RWPE2 (cell line): Measurements from ENCODE around the gene HCFC1R1.
"Not testable (repeated sequence)": the region's sequence is repeated elsewhere in the genome, so short reads cannot be mapped to it uniquely, and the experiment has no call there.

Experiments
- ATAC-seq: fragments of 200-7000 bp; cut with Tn5 transposase; 3 replicates; pipeline ENCODE4 v1.9.1; 2021; ENCODE audit warnings: low read depth
- DNase-seq: peaks from one replicate; pipeline ENCODE4 v3.0.0-alpha.2; 2020; ENCODE audit warnings: low spot score
- H3K27ac ChIP-seq: fragments of 450-650 bp; 2 replicates; pipeline ENCODE4 v1.5.1; 2017; ENCODE audit warnings: mild to moderate bottlenecking; ENCODE audit not compliant: poor library complexity, severe bottlenecking
- H3K27me3 ChIP-seq: fragments of 250-450 bp; sonication (Bioruptor Pico); 2 replicates; pipeline ENCODE4 v1.5.1; 2021; ENCODE audit warnings: mild to moderate bottlenecking, moderate library complexity; ENCODE audit not compliant: insufficient read depth, poor library complexity, severe bottlenecking
- H3K36me3 ChIP-seq: fragments of 250-450 bp; sonication (Bioruptor Pico); 2 replicates; pipeline ENCODE4 v1.5.1; 2020; ENCODE audit warnings: low read depth, mild to moderate bottlenecking, moderate library complexity
- H3K4me1 ChIP-seq: fragments of 250-450 bp; sonication (Bioruptor Pico); 2 replicates; pipeline ENCODE4 v1.5.1; 2021; ENCODE audit warnings: mild to moderate bottlenecking, moderate library complexity; ENCODE audit not compliant: insufficient read depth, poor library complexity, severe bottlenecking
- H3K4me3 ChIP-seq: fragments of 250-450 bp; sonication (Bioruptor Pico); 2 replicates; pipeline ENCODE4 v1.5.1; 2021; ENCODE audit warnings: mild to moderate bottlenecking, moderate library complexity; ENCODE audit not compliant: severe bottlenecking
- H3K9me3 ChIP-seq: fragments of 250-450 bp; sonication (Bioruptor Pico); 2 replicates; pipeline ENCODE4 v1.5.1; 2021; ENCODE audit warnings: mild to moderate bottlenecking, moderate library complexity; ENCODE audit not compliant: severe bottlenecking
- CTCF ChIP-seq: fragments of 450-650 bp; IDR thresholded peaks from one replicate; pipeline ENCODE4 v1.5.1; 2017; ENCODE audit warnings: mild to moderate bottlenecking, moderate library complexity; ENCODE audit not compliant: poor library complexity, severe bottlenecking

HCFC1R1 gene

GRCh38 chr16:3070608-3071111, 46.9 kb upstream of the HCFC1R1 start:
- Histone ChIP-seq H3K4me3 (no peak overlapping the region), H3K27me3 (no peaks in the 10 kb centered on the region), H3K4me1 (no peaks in the 10 kb centered on the region), H3K9me3 (no peaks in the 10 kb centered on the region), H3K27ac (no peak overlapping the region), H3K36me3 (no peaks in the 10 kb centered on the region)
- no peak for DNase-seq
- TF ChIP-seq CTCF: no peak
- no peak for ATAC-seq

- H3K36me3 ChIP-seq, H3K4me1 ChIP-seq, ATAC-seq, DNase-seq, H3K4me3 ChIP-seq, H3K27me3 ChIP-seq, H3K9me3 ChIP-seq, H3K27ac ChIP-seq: not testable (repeated sequence)
These were observed 45.4 kb upstream of the HCFC1R1 start for GRCh38 chr16:3069146-3069545.

- DNase-seq: no peak
- Histone ChIP-seq H3K36me3 (no peaks in the 10 kb centered on the region), H3K9me3 (no peaks in the 10 kb centered on the region), H3K27me3 (no peaks in the 10 kb centered on the region), H3K4me1 (peaks cover 8% of the 10 kb centered on the region), H3K4me3 (no peak overlapping the region), H3K27ac (no peak overlapping the region)
- TF ChIP-seq CTCF: no peak
- ATAC-seq: no peak
These were observed 44.7 kb upstream of the HCFC1R1 start for GRCh38 chr16:3068487-3068886.

- ATAC-seq: no peak
- no peak overlapping the region for H3K4me3 ChIP-seq
These were observed 42.7 kb upstream of the HCFC1R1 start for GRCh38 chr16:3066440-3066748.

GRCh38 chr16:3065742-3066439, 42.1 kb upstream of the HCFC1R1 start:
- Histone ChIP-seq H3K4me1 (peaks cover 8% of the 10 kb centered on the region), H3K9me3 (no peaks in the 10 kb centered on the region), H3K27me3 (no peaks in the 10 kb centered on the region), H3K36me3 (no peaks in the 10 kb centered on the region), H3K4me3 (no peak overlapping the region), H3K27ac (no peak overlapping the region)
- ATAC-seq (no peak), DNase-seq (no peak)
- no peak for TF ChIP-seq CTCF

More at GRCh38 chr16:3066440-3066748, 42.7 kb upstream of the HCFC1R1 start:
- Histone ChIP-seq H3K4me1 (peaks cover 8% of the 10 kb centered on the region), H3K27ac (no peak overlapping the region), H3K9me3 (no peaks in the 10 kb centered on the region), H3K27me3 (no peaks in the 10 kb centered on the region), H3K36me3 (no peaks in the 10 kb centered on the region)
- TF ChIP-seq CTCF: no peak
- DNase-seq: no peak
